GM21447 (cell line): Measurements from ENCODE around the gene PPARD.
A peak's percentile ranks its signal among the peaks of the same experiment; 100 is the strongest.
"Not testable (repeated sequence)": the region's sequence is repeated elsewhere in the genome, so short reads cannot be mapped to it uniquely, and the experiment has no call there.

Experiments used
- ATAC-seq: cut with Tn5 transposase; IDR thresholded peaks from one replicate; pipeline ENCODE4 v1.9.1; 2021; ENCODE audit not compliant: unreplicated experiment

PPARD gene

GRCh38 chr6:35378261-35378660 is 35.9 kb downstream of the PPARD start:
- ATAC-seq = no peak

- no peak for ATAC-seq
Observed at GRCh38 chr6:35381132-35381531, 38.8 kb downstream of the PPARD start.

GRCh38 chr6:35382015-35382414 is 39.7 kb downstream of the PPARD start:
- ATAC-seq = no peak

- ATAC-seq = no peak
Observed at GRCh38 chr6:35385457-35386202, 43.3 kb downstream of the PPARD start.

- ATAC-seq = no peak
Observed at GRCh38 chr6:35386989-35387388, 44.6 kb downstream of the PPARD start.

GRCh38 chr6:35388030-35388429 is 45.7 kb downstream of the PPARD start:
- no peak for ATAC-seq

- no peak for ATAC-seq
Observed at GRCh38 chr6:35388772-35389352, 46.5 kb downstream of the PPARD start.

- not testable (repeated sequence) for ATAC-seq
Observed at GRCh38 chr6:35389386-35389785, 47.0 kb downstream of the PPARD start.

- no peak for ATAC-seq
Observed at GRCh38 chr6:35391240-35391968, 49.0 kb downstream of the PPARD start.

- no peak for ATAC-seq
Observed at GRCh38 chr6:35392111-35392702, 49.8 kb downstream of the PPARD start.

GRCh38 chr6:35392773-35393672 is 50.7 kb downstream of the PPARD start:
- no peak for ATAC-seq

- ATAC-seq = no peak
Observed at GRCh38 chr6:35396991-35397390, 54.6 kb downstream of the PPARD start.

GRCh38 chr6:35397806-35398418 is 55.6 kb downstream of the PPARD start:
- no peak for ATAC-seq

- ATAC-seq = no peak
Observed at GRCh38 chr6:35398526-35398925, 56.2 kb downstream of the PPARD start.

- no peak for ATAC-seq
Observed at GRCh38 chr6:35400111-35400510, 57.8 kb downstream of the PPARD start.

GRCh38 chr6:35400901-35401311 is 58.5 kb downstream of the PPARD start:
- ATAC-seq = no peak

- no peak for ATAC-seq
Observed at GRCh38 chr6:35401514-35401913, 59.2 kb downstream of the PPARD start.

GRCh38 chr6:35402136-35402855 is 59.9 kb downstream of the PPARD start:
- peak; percentile 66 for ATAC-seq

- ATAC-seq = no peak
Observed at GRCh38 chr6:35402856-35403191, 60.5 kb downstream of the PPARD start.
